Coronary artery (tissue), 2 donors: ENCODE measurements around the gene NMRAL1.
A peak's percentile ranks its signal among the peaks of the same experiment; 100 is the strongest.

Experiments
- DNase-seq: peaks from one replicate; pipeline ENCODE4 v3.0.0-alpha.2; 2017; ENCODE audit warnings: low spot score
- H3K27ac ChIP-seq, 2 donors: fragments of 200-600 bp; sonication (generic); one replicate each; pipeline ENCODE4 v1.5.1; 2016 to 2019
- H3K4me3 ChIP-seq: fragments of 200-600 bp; sonication (generic); 2 replicates; pipeline ENCODE4 v1.5.1; 2016; ENCODE audit warnings: mild to moderate bottlenecking, moderate library complexity
- CTCF ChIP-seq: fragments of 200-600 bp; sonication (generic); IDR thresholded peaks from one replicate; pipeline ENCODE4 v1.5.1; 2019; ENCODE audit warnings: antibody characterized with exemption

The NMRAL1 gene

GRCh38 chr16:4515611-4516233, 41.3 kb upstream of the NMRAL1 start:
- no peak for TF ChIP-seq CTCF
- Histone ChIP-seq H3K4me3 (no peak overlapping the region), H3K27ac (peak overlapping the region in 1 of 2 donors; percentile 26)
- no peak for DNase-seq

- DNase-seq: no peak
- no peak for TF ChIP-seq CTCF
- Histone ChIP-seq H3K4me3 (no peak overlapping the region), H3K27ac (peak overlapping the region; percentile 18 to 78)
These were observed 40.2 kb upstream of the NMRAL1 start for GRCh38 chr16:4514606-4515005.

GRCh38 chr16:4513881-4514280, 39.5 kb upstream of the NMRAL1 start:
- H3K27ac ChIP-seq: peak overlapping the region; percentile 18 to 78

GRCh38 chr16:4513086-4513860, 38.8 kb upstream of the NMRAL1 start:
- H3K27ac ChIP-seq: peak overlapping the region in 1 of 2 donors; percentile 78
- no peak overlapping the region for H3K4me3 ChIP-seq
- no peak for DNase-seq
- no peak for TF ChIP-seq CTCF

More at GRCh38 chr16:4513881-4514280, 39.5 kb upstream of the NMRAL1 start:
- no peak overlapping the region for H3K4me3 ChIP-seq
- no peak for DNase-seq
- TF ChIP-seq CTCF: no peak

GRCh38 chr16:4512473-4512872, 38.0 kb upstream of the NMRAL1 start:
- TF ChIP-seq CTCF: no peak
- Histone ChIP-seq H3K27ac (peak overlapping the region in 1 of 2 donors; percentile 78), H3K4me3 (no peak overlapping the region)
- DNase-seq: no peak

- DNase-seq: no peak
These were observed 37.1 kb upstream of the NMRAL1 start for GRCh38 chr16:4511441-4512082.

More at GRCh38 chr16:4511441-4512082, 37.1 kb upstream of the NMRAL1 start:
- Histone ChIP-seq H3K4me3 (no peak overlapping the region), H3K27ac (no peak overlapping the region)
- TF ChIP-seq CTCF: no peak
